CD4-positive, alpha-beta memory T cell (primary cell): ENCODE measurements around the gene EEF1E1. TPM values are rescaled to one million over a fixed set of nuclear protein-coding genes. Genes with fewer than 3 reads are reported as not detected.

Experiments
- CTCF ChIA-PET: fragments of 350-600 bp; sonication (Branson Sonifier 250); formaldehyde crosslinking; loops from one replicate; lab custom pipeline; 2021; ENCODE audit warnings: inconsistent platforms; ENCODE audit not compliant: partially characterized antibody; lab: Charles Lee
- POLR2A ChIA-PET: fragments of 350-600 bp; sonication (Branson Sonifier 250); formaldehyde crosslinking; loops from one replicate; lab custom pipeline; 2021; ENCODE audit not compliant: partially characterized antibody; lab: Charles Lee
- DNase-seq, 5 donors: peaks; one replicate each; pipeline versions ENCODE4 v3.0.0 to v3.0.0-alpha.2; 2020 to 2022; ENCODE audit warnings: mixed read lengths in 1 of 5
- H3K27ac ChIP-seq: one replicate; pipeline ENCODE4 v1.7.0; 2013; ENCODE audit warnings: low read depth, low read length
- H3K27me3 ChIP-seq: 2 replicates; pipeline ENCODE4 v1.7.0; 2013; ENCODE audit warnings: mild to moderate bottlenecking, low read length, moderate library complexity; ENCODE audit not compliant: insufficient read depth
- H3K36me3 ChIP-seq: 2 replicates; pipeline ENCODE4 v1.7.0; 2013; ENCODE audit warnings: mild to moderate bottlenecking, low read length, moderate library complexity; ENCODE audit not compliant: insufficient read depth
- H3K4me1 ChIP-seq: 2 replicates; pipeline ENCODE4 v1.7.0; 2013; ENCODE audit warnings: mild to moderate bottlenecking, low read length, moderate library complexity; ENCODE audit not compliant: insufficient read depth
- H3K4me3 ChIP-seq, 2 donors: one replicate each; pipeline ENCODE4 v1.7.0; 2013; ENCODE audit warnings: low read length in 2 of 2, mild to moderate bottlenecking in 1 of 2
- H3K9me3 ChIP-seq, 2 donors: one replicate each; pipeline ENCODE4 v1.7.0; 2013; ENCODE audit warnings: low read length in 2 of 2, control low read depth in 1 of 2; ENCODE audit not compliant: control insufficient read depth in 1 of 2
- H3K27ac Mint-ChIP-seq, 7 donors: one replicate each; pipeline ENCODE4 v1.8.0; 2020 to 2021; ENCODE audit warnings: mixed read lengths in 7 of 7, mild to moderate bottlenecking in 6 of 7, inconsistent platforms in 3 of 7, moderate library complexity in 3 of 7
- H3K27me3 Mint-ChIP-seq, 2 donors: one replicate each; pipeline ENCODE4 v1.8.0; 2020 to 2021; ENCODE audit warnings: mixed read lengths in 2 of 2
- H3K36me3 Mint-ChIP-seq, 2 donors: one replicate each; pipeline ENCODE4 v1.8.0; 2020 to 2021; ENCODE audit warnings: mixed read lengths in 2 of 2, inconsistent platforms in 1 of 2, mild to moderate bottlenecking in 1 of 2
- H3K4me1 Mint-ChIP-seq, 4 donors: one replicate each; pipeline ENCODE4 v1.8.0; 2020 to 2021; ENCODE audit warnings: mixed read lengths in 4 of 4, mild to moderate bottlenecking in 1 of 4
- H3K4me3 Mint-ChIP-seq, 8 donors: one replicate each; pipeline ENCODE4 v1.8.0; 2020 to 2021; ENCODE audit warnings: mixed read lengths in 8 of 8, mild to moderate bottlenecking in 7 of 8, moderate library complexity in 6 of 8, inconsistent platforms in 3 of 8
- H3K9me3 Mint-ChIP-seq, 8 donors: one replicate each; pipeline ENCODE4 v1.8.0; 2020 to 2021; ENCODE audit warnings: mixed read lengths in 8 of 8, mild to moderate bottlenecking in 5 of 8, inconsistent platforms in 3 of 8, moderate library complexity in 1 of 8
- intact Hi-C: fragments of 100-400 bp; cut with micrococcal nuclease; formaldehyde crosslinking; loops from one replicate; pipeline ENCODE4 v1.15.1; 2023
- polyA plus RNA-seq, 2 donors: library from polyadenylated mRNA; unstranded; fragments of 300-500 nt; fragmentation: Illumina TruSeq; gene quantifications; one replicate each; pipeline ENCODE4 v1.2.3, GENCODE V29; 2021
- total RNA-seq, 2 experiments: library from RNA; stranded (reverse); gene quantifications; one replicate each; pipeline ENCODE4 v1.2.3, GENCODE V29; 2021

EEF1E1 gene
- total and polyA plus RNA-seq, 4 experiments from 2014 or later: 14.8 to 82.7 (median 36.8) TPM

DNA sequence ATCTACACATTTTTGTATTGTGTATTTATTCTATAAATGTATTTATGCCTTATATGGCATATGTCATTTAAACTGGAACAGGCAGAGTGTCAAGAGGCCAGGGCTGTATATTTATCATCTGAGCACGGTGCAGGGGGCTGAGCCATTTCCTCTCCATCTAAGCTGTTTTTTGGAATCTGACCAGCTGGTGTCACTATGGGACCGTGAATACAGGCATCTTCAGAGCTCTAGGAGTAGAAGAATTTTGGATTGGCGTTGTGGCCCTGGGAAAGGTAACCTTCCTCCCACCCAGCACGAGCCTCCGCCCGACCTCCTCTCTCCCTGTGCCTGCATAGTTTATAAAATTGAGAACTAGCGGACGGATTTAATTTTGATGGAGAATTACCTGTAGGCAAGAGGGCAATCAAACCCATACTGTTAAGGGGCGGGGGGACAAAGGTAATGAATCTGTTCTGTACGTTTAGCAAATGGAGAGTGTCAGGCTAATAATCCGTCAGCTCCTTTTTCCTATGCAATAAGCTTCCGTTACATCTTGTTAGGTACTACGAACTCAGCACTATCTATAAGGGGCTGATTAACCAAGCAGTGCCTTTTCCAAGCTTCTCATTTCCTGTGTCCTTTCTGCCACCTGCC, 29.0 kb upstream of the EEF1E1 start:
- Mint-ChIP-seq H3K36me3 (no peaks in the 10 kb centered on the region), H3K4me3 (no peak overlapping the region), H3K27ac (no peak overlapping the region), H3K27me3 (peaks cover 16 to 27% of the 10 kb centered on the region in 2 donors), H3K9me3 (peaks cover 0 to 2% (median 0%) of the 10 kb centered on the region in 8 donors), H3K4me1 (peaks cover 0 to 4% (median 0%) of the 10 kb centered on the region in 4 donors)
- CTCF ChIA-PET: interaction anchor here (1.2 to 4.1 kb wide), 6 partner anchors 9 to 94 kb away, joined by 3 to 41 read pairs (median 5); no protein-coding TSS in a partner anchor
- no peaks in the 10 kb centered on the region for H3K9me3 ChIP-seq
- H3K4me3 ChIP-seq: no peak overlapping the region
- DNase-seq: peak in 4 of 5 donors; percentile 10 to 19 (median 14)
- POLR2A ChIA-PET: interaction anchor here (1.1 kb wide), 1 partner anchor 10 kb away, joined by 3 read pairs; no protein-coding TSS in a partner anchor
- no peaks in the 10 kb centered on the region for H3K4me1 ChIP-seq
- H3K27me3 ChIP-seq: no peaks in the 10 kb centered on the region
- H3K27ac ChIP-seq: no peak overlapping the region
- intact Hi-C loops: loop anchor here (1.0 kb wide), 1 partner anchor 88 kb away; no protein-coding TSS in a partner anchor
- H3K36me3 ChIP-seq: no peaks in the 10 kb centered on the region

GRCh38 chr6:8130399-8130798, 28.1 kb upstream of the EEF1E1 start:
- no peak for DNase-seq
- Mint-ChIP-seq H3K4me1 (peaks cover 0 to 4% (median 0%) of the 10 kb centered on the region in 4 donors), H3K9me3 (peaks cover 0 to 2% (median 0%) of the 10 kb centered on the region in 8 donors), H3K27me3 (peaks cover 12 to 25% of the 10 kb centered on the region in 2 donors), H3K36me3 (no peaks in the 10 kb centered on the region), H3K27ac (no peak overlapping the region), H3K4me3 (no peak overlapping the region)
- no peaks in the 10 kb centered on the region for H3K27me3 ChIP-seq
- H3K9me3 ChIP-seq: no peaks in the 10 kb centered on the region
- ChIA-PET CTCF (interaction anchor here (1.3 to 4.1 kb wide), 4 partner anchors 8 to 95 kb away, joined by 3 to 41 read pairs (median 10); no protein-coding TSS in a partner anchor), POLR2A (interaction anchor here (1.1 kb wide), 1 partner anchor 11 kb away, joined by 3 read pairs; no protein-coding TSS in a partner anchor)
- no peak overlapping the region for H3K27ac ChIP-seq
- intact Hi-C loops: no loop called here
- H3K4me1 ChIP-seq: no peaks in the 10 kb centered on the region
- H3K36me3 ChIP-seq: no peaks in the 10 kb centered on the region
- no peak overlapping the region for H3K4me3 ChIP-seq

GRCh38 chr6:8123236-8123635, 20.9 kb upstream of the EEF1E1 start:
- no peak for DNase-seq
- POLR2A ChIA-PET: no interaction called here
- H3K4me1 ChIP-seq: no peaks in the 10 kb centered on the region

DNA sequence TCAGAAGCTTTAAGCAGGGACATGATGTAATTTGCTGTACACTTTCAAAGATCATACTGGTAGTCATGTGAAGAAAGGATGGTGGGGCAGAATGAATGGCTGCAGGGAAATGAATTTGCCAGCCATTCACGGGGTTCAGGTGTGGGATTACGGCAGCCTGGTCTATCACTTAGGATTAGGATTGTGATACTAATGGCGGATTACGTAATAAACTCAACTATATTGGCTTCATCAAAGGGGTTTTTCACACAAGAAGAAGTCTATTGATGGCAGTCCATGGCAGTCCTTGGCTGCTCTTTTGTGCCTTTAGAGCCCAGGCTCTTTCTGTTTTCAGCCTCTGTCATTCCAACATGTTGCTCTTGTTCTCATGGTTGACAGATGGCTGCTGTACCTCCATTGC, 12.6 kb upstream of the EEF1E1 start:
- DNase-seq: no peak
- intact Hi-C loops: no loop called here

More at GRCh38 chr6:8123236-8123635, 20.9 kb upstream of the EEF1E1 start:
- Mint-ChIP-seq H3K27ac (no peak overlapping the region), H3K27me3 (peaks cover 7 to 18% of the 10 kb centered on the region in 2 donors), H3K4me1 (no peaks in the 10 kb centered on the region), H3K9me3 (peaks cover 0 to 2% (median 0%) of the 10 kb centered on the region in 8 donors), H3K36me3 (no peaks in the 10 kb centered on the region), H3K4me3 (no peak overlapping the region)
- H3K27me3 ChIP-seq: no peaks in the 10 kb centered on the region
- H3K27ac ChIP-seq: no peak overlapping the region
- no peaks in the 10 kb centered on the region for H3K36me3 ChIP-seq
- intact Hi-C loops: no loop called here
- H3K4me3 ChIP-seq: no peak overlapping the region
- CTCF ChIA-PET: no interaction called here
- no peaks in the 10 kb centered on the region for H3K9me3 ChIP-seq

DNA sequence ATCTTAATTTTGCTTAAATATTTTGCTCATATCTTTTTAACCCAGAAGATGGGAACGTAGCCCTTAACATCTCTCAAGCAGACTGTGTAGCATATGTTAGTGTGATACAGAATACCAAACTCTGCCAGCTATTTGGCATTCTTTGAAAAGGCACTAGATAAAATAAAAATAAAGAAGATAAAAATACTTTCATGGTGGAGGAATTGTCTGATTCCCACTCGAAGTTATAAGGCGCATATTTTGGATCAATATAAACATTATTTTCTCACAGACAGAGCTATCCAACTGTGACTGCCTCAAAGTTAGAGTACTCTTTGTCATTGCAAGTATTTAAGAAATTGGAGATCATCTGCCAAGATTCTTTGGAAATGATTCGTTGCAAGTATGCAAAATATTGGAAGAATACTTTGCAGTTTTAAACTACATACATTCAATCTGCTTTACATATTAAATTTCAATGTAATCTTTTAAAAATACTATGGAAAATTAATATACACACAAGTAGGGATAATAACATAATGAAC, 10.8 kb upstream of the EEF1E1 start:
- no peak overlapping the region for H3K27ac Mint-ChIP-seq
- H3K4me3 ChIP-seq: no peak overlapping the region
- peaks cover 6% of the 10 kb centered on the region for H3K27me3 ChIP-seq
- DNase-seq: no peak
- no peaks in the 10 kb centered on the region for H3K4me1 Mint-ChIP-seq
- peaks cover 8 to 16% of the 10 kb centered on the region in 2 donors for H3K27me3 Mint-ChIP-seq
- H3K36me3 ChIP-seq: no peaks in the 10 kb centered on the region
- no peak overlapping the region for H3K4me3 Mint-ChIP-seq
- CTCF ChIA-PET: no interaction called here
- H3K9me3 ChIP-seq: no peaks in the 10 kb centered on the region
- POLR2A ChIA-PET: no interaction called here
- intact Hi-C loops: no loop called here
- H3K27ac ChIP-seq: no peak overlapping the region
- no peaks in the 10 kb centered on the region for H3K4me1 ChIP-seq
- H3K9me3 Mint-ChIP-seq: no peaks in the 10 kb centered on the region
- H3K36me3 Mint-ChIP-seq: no peaks in the 10 kb centered on the region

More for the DNA sequence above, 12.6 kb upstream of the EEF1E1 start:
- H3K4me1 Mint-ChIP-seq: no peaks in the 10 kb centered on the region
- no peaks in the 10 kb centered on the region for H3K9me3 Mint-ChIP-seq
- H3K27me3 ChIP-seq: no peaks in the 10 kb centered on the region
- H3K36me3 Mint-ChIP-seq: no peaks in the 10 kb centered on the region
- H3K27me3 Mint-ChIP-seq: peaks cover 5 to 6% of the 10 kb centered on the region in 2 donors
- H3K4me3 Mint-ChIP-seq: no peak overlapping the region
- CTCF ChIA-PET: no interaction called here
- H3K36me3 ChIP-seq: no peaks in the 10 kb centered on the region
- no peaks in the 10 kb centered on the region for H3K4me1 ChIP-seq
- no peak overlapping the region for H3K4me3 ChIP-seq
- H3K27ac Mint-ChIP-seq: no peak overlapping the region
- POLR2A ChIA-PET: no interaction called here
- no peaks in the 10 kb centered on the region for H3K9me3 ChIP-seq
- H3K27ac ChIP-seq: no peak overlapping the region

- Mint-ChIP-seq H3K27ac (no peak overlapping the region), H3K9me3 (peaks cover 0 to 4% (median 0%) of the 10 kb centered on the region in 8 donors), H3K36me3 (no peaks in the 10 kb centered on the region), H3K4me3 (no peak overlapping the region), H3K4me1 (no peaks in the 10 kb centered on the region), H3K27me3 (peaks cover 23 to 24% of the 10 kb centered on the region in 2 donors)
- no peaks in the 10 kb centered on the region for H3K36me3 ChIP-seq
- H3K9me3 ChIP-seq: no peaks in the 10 kb centered on the region
- no peak overlapping the region for H3K27ac ChIP-seq
- H3K27me3 ChIP-seq: peaks cover 6% of the 10 kb centered on the region
- POLR2A ChIA-PET: no interaction called here
- DNase-seq: no peak
- no peaks in the 10 kb centered on the region for H3K4me1 ChIP-seq
- no peak overlapping the region for H3K4me3 ChIP-seq
- intact Hi-C loops: no loop called here
- CTCF ChIA-PET: no interaction called here
Measured at GRCh38 chr6:8110725-8111124, 8.4 kb upstream of the EEF1E1 start.

DNA sequence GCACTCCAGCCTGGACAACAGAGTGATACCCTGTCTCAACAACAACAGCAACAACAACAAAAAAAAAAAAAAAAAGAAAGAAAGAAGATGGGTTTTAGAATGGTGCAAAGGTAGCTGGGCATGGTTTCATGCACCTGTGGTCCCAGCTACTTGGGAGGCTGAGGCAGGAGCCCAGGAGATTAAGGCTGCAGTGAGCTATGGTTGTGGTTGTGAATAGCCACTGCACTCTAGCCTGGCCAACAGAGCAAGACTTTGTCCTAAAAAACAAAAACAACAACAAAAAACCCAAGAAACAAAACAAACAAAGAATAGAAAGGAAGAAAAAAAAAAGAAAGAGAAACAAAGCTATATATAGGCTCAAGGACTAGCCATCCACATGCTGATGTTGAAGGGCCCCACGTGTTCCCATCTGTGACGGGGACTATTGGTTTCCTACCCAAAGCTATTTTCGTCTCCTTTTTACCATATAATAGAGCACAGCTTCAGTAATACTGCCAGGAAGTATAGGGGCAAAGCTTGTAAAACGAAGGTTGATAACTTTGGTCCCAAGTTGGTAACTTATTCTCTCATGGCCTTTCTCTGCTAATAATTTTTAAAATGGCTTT, 7.9 kb upstream of the EEF1E1 start:
- Histone ChIP-seq H3K9me3 (no peaks in the 10 kb centered on the region), H3K36me3 (no peaks in the 10 kb centered on the region), H3K27me3 (peaks cover 6% of the 10 kb centered on the region), H3K27ac (no peak overlapping the region), H3K4me3 (no peak overlapping the region), H3K4me1 (no peaks in the 10 kb centered on the region)
- H3K36me3 Mint-ChIP-seq: no peaks in the 10 kb centered on the region
- no peaks in the 10 kb centered on the region for H3K4me1 Mint-ChIP-seq
- intact Hi-C loops: no loop called here
- ChIA-PET CTCF (no interaction called here), POLR2A (no interaction called here)
- no peak for DNase-seq
- H3K27me3 Mint-ChIP-seq: peaks cover 21 to 24% of the 10 kb centered on the region in 2 donors
- H3K4me3 Mint-ChIP-seq: no peak overlapping the region
- H3K9me3 Mint-ChIP-seq: peaks cover 0 to 4% (median 0%) of the 10 kb centered on the region in 8 donors
- H3K27ac Mint-ChIP-seq: no peak overlapping the region
